Endothelial cell (in vitro differentiated cells): ENCODE results near the gene CABLES1. TPM values are rescaled to one million over a fixed set of nuclear protein-coding genes. Genes with fewer than 3 reads are reported as not detected.

Source experiments
- DNase-seq: peaks from one replicate; pipeline ENCODE4 v3.0.0; 2021; ENCODE audit warnings: low spot score
- H3K27ac Mint-ChIP-seq: one replicate; pipeline ENCODE4 v1.8.0; 2021; ENCODE audit warnings: mixed read lengths, inconsistent platforms; ENCODE audit not compliant: unreplicated experiment
- H3K27me3 Mint-ChIP-seq: one replicate; pipeline ENCODE4 v1.8.0; 2021; ENCODE audit warnings: mild to moderate bottlenecking, moderate library complexity, mixed read lengths, inconsistent platforms; ENCODE audit not compliant: unreplicated experiment
- H3K36me3 Mint-ChIP-seq: one replicate; pipeline ENCODE4 v1.8.0; 2021; ENCODE audit warnings: mild to moderate bottlenecking, low read depth, mixed read lengths, inconsistent platforms; ENCODE audit not compliant: unreplicated experiment
- H3K4me1 Mint-ChIP-seq: one replicate; pipeline ENCODE4 v1.8.0; 2021; ENCODE audit warnings: mild to moderate bottlenecking, mixed read lengths, inconsistent platforms; ENCODE audit not compliant: unreplicated experiment
- H3K4me3 Mint-ChIP-seq: one replicate; pipeline ENCODE4 v1.8.0; 2021; ENCODE audit warnings: mild to moderate bottlenecking, mixed read lengths, inconsistent platforms; ENCODE audit not compliant: unreplicated experiment
- H3K9me3 Mint-ChIP-seq: one replicate; pipeline ENCODE4 v1.8.0; 2021; ENCODE audit warnings: mixed read lengths, inconsistent platforms; ENCODE audit not compliant: unreplicated experiment
- total RNA-seq: library from RNA; stranded (reverse); fragmentation: NEBNext Ultra II Directional; extraction: Animal tissue kit (Norgen Biotek cat#: 25700); gene quantifications from one replicate; pipeline ENCODE4 v1.2.1, GENCODE V29; 2021; ENCODE audit not compliant: unreplicated experiment
- TF ChIP-seq, protein P1 (sequence below): fragments of 200-600 bp; sonication (generic); IDR thresholded peaks from one replicate; pipeline ENCODE4 v1.5.0; 2021; ENCODE audit warnings: antibody characterized with exemption; ENCODE audit not compliant: unreplicated experiment

CABLES1 gene
- total RNA-seq, 1 donor from 2014 or later, result 24.9 TPM

DNA sequence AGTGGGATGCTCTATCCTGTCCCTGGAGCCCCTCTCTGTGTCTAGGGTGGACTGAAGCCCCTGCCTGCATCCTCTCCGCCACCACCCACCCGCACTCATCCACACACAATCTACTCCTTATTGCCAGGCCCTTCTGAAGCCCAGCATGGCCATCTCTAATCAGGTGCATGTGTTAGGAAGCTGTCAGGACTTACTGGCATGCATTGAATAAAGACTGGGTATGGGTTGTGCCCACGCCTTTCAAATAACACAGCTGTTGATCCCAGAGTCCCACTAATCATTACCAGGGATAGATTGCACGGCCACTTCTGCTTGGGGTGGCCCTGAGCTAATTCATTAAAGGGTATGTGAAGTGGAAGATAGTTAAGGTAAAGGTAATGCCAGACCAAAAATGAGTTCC, 88.4 kb downstream of the CABLES1 start:
- TF ChIP-seq, protein P1, sequence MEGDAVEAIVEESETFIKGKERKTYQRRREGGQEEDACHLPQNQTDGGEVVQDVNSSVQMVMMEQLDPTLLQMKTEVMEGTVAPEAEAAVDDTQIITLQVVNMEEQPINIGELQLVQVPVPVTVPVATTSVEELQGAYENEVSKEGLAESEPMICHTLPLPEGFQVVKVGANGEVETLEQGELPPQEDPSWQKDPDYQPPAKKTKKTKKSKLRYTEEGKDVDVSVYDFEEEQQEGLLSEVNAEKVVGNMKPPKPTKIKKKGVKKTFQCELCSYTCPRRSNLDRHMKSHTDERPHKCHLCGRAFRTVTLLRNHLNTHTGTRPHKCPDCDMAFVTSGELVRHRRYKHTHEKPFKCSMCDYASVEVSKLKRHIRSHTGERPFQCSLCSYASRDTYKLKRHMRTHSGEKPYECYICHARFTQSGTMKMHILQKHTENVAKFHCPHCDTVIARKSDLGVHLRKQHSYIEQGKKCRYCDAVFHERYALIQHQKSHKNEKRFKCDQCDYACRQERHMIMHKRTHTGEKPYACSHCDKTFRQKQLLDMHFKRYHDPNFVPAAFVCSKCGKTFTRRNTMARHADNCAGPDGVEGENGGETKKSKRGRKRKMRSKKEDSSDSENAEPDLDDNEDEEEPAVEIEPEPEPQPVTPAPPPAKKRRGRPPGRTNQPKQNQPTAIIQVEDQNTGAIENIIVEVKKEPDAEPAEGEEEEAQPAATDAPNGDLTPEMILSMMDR, result no peak
- Mint-ChIP-seq H3K4me1 (peaks cover 31% of the 10 kb centered on the region), H3K27me3 (peaks cover 3% of the 10 kb centered on the region), H3K9me3 (no peaks in the 10 kb centered on the region), H3K4me3 (no peak overlapping the region), H3K36me3 (peaks cover 21% of the 10 kb centered on the region), H3K27ac (no peak overlapping the region)
- no peak for DNase-seq

DNA sequence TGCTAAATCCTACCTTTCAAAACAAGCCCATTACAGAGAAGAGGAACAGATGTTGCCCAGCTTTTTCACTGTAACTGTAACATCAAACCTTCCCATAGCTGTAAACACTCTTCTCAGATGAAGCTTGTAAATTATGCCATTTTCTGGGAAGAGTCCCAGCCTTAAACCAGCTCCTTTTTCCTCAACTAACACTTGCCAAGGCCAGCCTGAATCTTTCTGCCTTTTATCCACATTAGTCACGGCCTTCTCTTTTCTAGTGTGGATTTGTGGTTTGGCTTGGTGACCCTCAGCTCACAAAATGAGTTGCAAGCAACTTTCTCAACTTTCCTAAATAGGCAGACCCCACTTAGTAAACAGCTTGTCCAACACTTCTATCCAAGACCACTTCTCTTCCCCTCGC, 90.2 kb downstream of the CABLES1 start:
- no peak for DNase-seq
- Mint-ChIP-seq H3K4me3 (no peak overlapping the region), H3K27me3 (peaks cover 3% of the 10 kb centered on the region), H3K4me1 (peaks cover 31% of the 10 kb centered on the region), H3K9me3 (no peaks in the 10 kb centered on the region), H3K27ac (peak overlapping the region; percentile 73), H3K36me3 (peaks cover 11% of the 10 kb centered on the region)
- TF ChIP-seq, protein P1, result no peak

- Mint-ChIP-seq H3K27ac (no peak overlapping the region), H3K9me3 (no peaks in the 10 kb centered on the region), H3K36me3 (peaks cover 4% of the 10 kb centered on the region), H3K27me3 (peaks cover 3% of the 10 kb centered on the region), H3K4me3 (no peak overlapping the region), H3K4me1 (peaks cover 33% of the 10 kb centered on the region)
- TF ChIP-seq, protein P1, result no peak
- no peak for DNase-seq
Observed at GRCh38 chr18:23226391-23226790, 91.1 kb downstream of the CABLES1 start.

GRCh38 chr18:23226930-23227725, 91.8 kb downstream of the CABLES1 start:
- TF ChIP-seq, protein P1, result no peak
- no peak overlapping the region for H3K4me3 Mint-ChIP-seq
- peaks cover 3% of the 10 kb centered on the region for H3K27me3 Mint-ChIP-seq
- DNase-seq, result no peak
- H3K9me3 Mint-ChIP-seq, result no peaks in the 10 kb centered on the region
- peaks cover 37% of the 10 kb centered on the region for H3K4me1 Mint-ChIP-seq
- peak overlapping the region; percentile 16 for H3K27ac Mint-ChIP-seq
- peaks cover 9% of the 10 kb centered on the region for H3K36me3 Mint-ChIP-seq

GRCh38 chr18:23227726-23228070, 92.4 kb downstream of the CABLES1 start:
- no peak overlapping the region for H3K4me3 Mint-ChIP-seq
- peaks cover 5% of the 10 kb centered on the region for H3K27me3 Mint-ChIP-seq
- peaks cover 37% of the 10 kb centered on the region for H3K4me1 Mint-ChIP-seq
- no peaks in the 10 kb centered on the region for H3K9me3 Mint-ChIP-seq
- H3K36me3 Mint-ChIP-seq, result peaks cover 12% of the 10 kb centered on the region
- H3K27ac Mint-ChIP-seq, result no peak overlapping the region
- DNase-seq, result no peak
- TF ChIP-seq, protein P1, result no peak
